ENCODE data around the gene MTG2. TPM values are rescaled to one million over a fixed set of nuclear protein-coding genes. Genes with fewer than 3 reads are reported as not detected.

Gene MTG2
- total RNA-seq, 1 donor from 2014 or later, result 7.8 TPM

- DNase-seq (ENCODE audit: low read depth in 2 of 2), result no peak
These were observed 50.2 kb downstream of the MTG2 start for GRCh38 chr20:62232770-62233645.

- DNase-seq (ENCODE audit: low read depth in 2 of 2), result no peak
These were observed 50.9 kb downstream of the MTG2 start for GRCh38 chr20:62233684-62234083.

DNA sequence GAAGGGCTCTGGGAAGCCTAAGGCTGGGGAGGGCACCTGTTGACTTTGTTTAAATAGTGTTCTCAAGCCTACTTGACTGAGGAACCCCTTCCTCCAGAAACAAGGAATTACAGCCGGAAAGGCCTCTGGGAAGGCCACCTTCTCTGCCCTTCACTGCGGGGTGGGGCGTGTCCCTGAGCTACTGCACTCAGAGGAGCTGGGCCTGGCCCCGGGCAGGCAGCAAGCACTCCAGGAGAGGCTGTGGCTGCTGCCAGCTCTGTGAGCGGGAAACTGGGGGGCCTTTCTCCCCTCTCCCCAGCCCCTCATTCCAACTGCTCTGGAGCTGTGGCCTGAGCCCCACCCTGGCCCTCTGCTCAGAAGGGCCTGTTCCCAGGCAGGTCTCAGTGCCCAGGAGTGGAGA, 51.5 kb downstream of the MTG2 start:
- no peak for DNase-seq (ENCODE audit: low read depth in 2 of 2)

DNA sequence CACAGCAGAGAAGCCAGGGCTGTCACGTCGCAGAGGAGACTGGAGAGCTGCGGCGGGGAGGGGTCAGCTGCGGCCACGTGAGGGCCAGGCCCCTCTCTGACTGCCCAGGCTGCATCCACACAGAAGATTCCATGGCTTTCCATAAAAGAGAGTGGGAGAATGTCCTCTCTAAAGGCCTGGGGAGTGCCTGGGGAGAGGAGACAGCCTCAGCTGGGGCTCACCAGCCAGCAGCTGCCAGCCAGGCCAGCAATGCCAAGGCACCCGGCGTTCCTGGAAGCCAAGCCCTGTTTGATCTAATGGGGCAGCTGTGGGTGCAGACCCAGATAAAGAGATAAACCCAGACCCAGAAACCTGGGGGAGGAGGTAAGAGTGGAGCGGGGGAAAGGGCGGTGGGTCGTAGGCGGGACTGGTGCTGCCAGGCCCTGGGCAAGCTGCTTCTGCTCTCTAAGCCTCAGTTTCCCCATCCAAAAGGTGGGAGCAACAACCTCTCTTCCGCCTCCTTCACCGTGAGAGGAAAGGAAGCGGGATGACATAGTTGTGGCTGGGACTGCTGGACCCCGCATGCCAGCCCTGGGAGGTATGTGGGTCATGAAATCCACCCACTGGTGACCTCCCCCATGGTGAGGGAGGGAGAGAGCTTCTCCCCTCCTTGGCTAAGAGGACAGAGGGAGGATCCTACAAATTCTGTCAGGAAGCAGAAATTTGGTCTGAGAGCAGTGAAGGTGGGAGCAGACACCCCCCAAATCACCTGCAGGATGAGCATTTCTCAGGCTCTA, 52.4 kb downstream of the MTG2 start:
- no peak for DNase-seq (ENCODE audit: low read depth in 2 of 2)

DNA sequence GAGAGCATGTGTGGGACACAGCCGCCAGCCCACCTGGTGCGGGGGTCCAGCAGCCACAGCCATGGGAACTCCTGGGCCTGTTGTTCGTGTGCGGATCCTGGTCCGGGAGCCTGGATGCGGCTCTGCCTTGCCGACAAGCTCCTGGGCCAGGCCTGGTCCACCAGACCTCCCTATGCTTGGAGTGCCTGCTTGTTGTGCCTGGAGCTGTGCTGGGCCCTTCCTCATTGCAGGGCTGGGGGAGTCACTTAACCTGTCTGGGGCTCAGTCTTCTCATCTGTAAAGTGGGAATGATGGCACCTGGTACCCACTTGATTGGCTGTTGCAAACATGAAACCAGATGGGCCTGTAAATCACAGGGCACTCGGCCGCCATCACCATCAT, 52.9 kb downstream of the MTG2 start:
- DNase-seq (ENCODE audit: low read depth in 2 of 2), result no peak

DNA sequence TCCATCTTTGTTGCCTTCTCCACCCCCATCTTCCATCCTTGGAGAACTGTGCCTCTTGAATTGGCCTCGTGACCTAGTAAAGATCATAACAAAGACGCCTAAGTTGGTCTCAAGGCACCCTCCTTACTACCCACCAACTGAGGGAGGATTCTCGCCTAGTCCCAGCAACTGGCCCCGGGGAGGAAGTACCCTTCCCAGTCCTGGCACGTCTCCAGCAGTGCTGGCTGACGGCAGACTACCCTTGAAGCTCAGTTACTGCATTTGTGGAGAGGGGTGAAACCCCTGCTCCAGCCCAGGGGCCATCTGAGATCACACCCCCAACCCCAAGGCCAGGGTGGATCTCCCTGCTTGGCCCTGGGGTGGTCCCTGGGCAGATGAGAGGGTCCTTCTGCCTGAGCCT, 53.4 kb downstream of the MTG2 start:
- no peak for DNase-seq (ENCODE audit: low read depth in 2 of 2)

- DNase-seq (ENCODE audit: low read depth in 2 of 2), result no peak
These were observed 54.1 kb downstream of the MTG2 start for GRCh38 chr20:62236766-62237513.

DNA sequence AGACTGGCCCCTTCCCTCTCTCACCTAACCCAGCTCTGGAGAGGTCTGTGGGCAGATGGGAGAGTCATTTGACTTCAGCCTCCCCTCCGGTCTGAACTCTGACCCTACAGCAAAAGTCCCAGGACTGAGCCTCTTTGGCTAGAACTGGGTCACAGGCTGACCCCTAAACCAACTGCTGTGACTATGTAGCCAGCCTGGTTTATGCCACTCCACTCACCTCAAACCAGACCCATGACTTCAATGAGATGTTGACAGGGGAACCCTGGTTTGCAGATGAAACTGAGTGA, 54.6 kb downstream of the MTG2 start:
- DNase-seq (ENCODE audit: low read depth in 2 of 2), result no peak

DNA sequence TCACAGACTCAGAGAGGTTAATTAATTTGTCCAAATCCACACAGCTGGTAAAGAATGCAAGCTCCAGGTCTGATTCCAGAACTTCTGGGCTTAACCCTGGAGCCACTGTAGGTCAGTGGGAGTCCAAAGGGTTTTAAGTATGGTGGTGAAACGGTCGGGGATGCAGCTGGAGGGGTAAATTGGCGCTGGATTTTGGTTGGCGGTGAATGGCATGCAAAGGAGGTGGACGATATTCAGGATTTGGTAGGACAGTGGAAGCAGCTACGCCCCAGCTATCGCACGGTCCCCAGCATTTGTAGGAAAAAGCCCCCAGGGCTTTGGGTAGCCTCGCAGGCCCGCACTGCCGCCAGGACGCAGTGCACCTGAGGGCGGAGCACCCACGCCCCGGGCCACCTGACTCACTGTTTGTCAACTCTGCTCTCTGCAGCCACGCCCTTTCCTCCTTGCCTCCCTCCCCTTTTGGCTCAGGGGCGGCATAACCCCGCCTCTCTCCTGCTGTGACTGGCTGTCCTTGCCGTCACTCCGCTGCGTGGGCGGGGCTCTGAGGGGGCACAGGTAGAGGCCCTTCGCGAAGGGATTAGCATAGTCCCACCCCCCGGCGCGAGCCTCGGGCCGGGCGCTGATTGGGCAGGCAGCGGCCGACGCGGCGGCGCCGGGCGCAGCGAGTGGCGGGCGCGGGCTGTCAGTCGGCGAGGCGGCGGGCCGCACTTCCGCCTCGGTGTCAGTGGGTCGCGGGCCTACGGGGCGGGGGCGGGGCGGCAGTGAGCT, 55.2 kb downstream of the MTG2 start, which contains the start of gene OSBPL2:
OSBPL2 (plus strand) TSS at position 721 of the 768 bp plus-strand sequence. CDS start 17,664 bp downstream, outside the sequence.
- peak; percentile 94 to 98 for DNase-seq (ENCODE audit: low read depth in 2 of 2)

GRCh38 chr20:62238569-62239277, 55.9 kb downstream of the MTG2 start:
- DNase-seq (ENCODE audit: low read depth in 2 of 2), result peak in 1 of 2 donors; percentile 22

DNA sequence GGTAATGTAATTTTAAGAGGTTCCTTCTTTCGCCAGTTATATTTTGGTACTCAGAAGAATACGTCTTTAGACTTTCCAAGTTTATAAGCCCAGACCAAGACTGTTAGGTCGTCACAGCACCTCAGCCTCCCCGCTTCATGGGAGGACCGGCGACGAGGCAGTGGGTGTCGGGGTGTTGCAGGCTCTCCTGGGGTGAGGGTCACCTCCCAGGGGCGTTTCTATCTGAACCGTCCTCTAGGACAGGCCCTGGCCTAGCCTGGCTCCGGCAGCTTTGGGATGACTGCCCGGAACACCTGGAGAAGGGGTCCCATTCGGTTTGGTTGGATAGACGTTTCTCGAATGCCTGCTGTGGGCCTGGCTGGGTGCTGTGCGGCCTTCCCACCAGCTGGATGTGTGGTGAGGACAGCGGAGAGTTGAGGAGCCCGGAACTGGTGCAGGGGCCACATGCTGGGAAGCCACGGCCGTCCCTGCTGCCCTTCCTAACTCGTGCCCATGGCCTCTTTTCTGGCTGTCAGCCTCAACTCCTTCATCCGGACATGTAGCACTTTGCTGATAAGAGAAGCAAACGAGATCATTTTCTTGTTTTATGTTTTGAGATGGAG, 56.6 kb downstream of the MTG2 start:
- DNase-seq (ENCODE audit: low read depth in 2 of 2), result no peak

- DNase-seq (ENCODE audit: low read depth in 2 of 2), result no peak
These were observed 57.3 kb downstream of the MTG2 start for GRCh38 chr20:62240020-62240685.

DNA sequence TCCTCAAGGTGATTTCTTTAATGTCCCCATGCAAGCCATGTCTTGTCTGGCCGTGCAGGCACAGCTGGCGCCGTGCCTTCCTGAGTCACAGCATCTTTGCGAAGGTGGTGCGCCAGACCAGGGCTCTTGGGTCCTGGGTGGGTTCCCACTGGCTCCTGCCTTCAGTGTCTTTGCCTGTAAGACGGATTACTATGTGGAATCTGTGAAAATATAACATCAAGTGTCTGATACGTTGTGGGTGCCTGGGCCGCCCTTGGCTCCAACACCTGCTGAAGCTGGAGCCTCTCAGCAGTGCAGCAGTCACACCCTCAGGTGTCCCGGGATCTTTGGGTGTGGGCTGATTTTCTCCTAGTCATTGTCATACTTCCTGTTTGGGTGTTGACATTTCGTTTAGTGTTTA, 58.7 kb downstream of the MTG2 start:
- DNase-seq (ENCODE audit: low read depth in 2 of 2), result no peak

GRCh38 chr20:62242176-62242575, 59.3 kb downstream of the MTG2 start:
- DNase-seq (ENCODE audit: low read depth in 2 of 2), result peak; percentile 22 to 24

- no peak for DNase-seq (ENCODE audit: low read depth in 2 of 2)
These were observed 60.3 kb downstream of the MTG2 start for GRCh38 chr20:62243106-62243505.

DNA sequence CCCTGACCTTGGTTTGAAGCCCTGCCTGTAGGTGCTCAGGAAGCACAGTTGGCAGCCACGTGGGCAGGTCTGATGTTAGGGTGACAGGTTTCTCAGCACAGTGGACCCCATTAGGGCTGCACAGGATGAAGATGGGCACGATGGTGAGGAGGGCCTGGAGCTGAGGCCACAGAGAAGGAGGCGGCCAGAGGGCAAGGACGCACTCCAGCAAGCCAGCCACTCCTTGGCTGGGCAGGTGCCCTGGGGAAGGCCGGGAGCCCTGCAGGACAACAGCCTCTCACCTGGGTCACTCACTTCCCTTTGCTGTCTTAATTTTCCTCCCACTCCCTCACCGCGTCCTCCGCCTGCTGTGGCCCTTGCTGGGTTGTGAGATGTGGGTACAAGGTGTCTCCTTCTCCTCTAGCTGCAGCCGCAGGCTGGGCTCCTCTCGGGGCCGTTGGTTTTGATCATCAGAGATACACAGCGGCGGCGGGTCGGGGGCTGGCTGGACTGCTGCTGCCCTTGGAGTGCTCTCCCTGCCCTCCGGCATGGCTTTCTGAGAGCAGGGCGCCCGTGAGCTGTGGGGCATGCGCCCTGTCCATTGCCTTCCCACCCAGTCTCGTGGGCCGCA, 61.2 kb downstream of the MTG2 start:
- DNase-seq (ENCODE audit: low read depth in 2 of 2), result no peak

DNA sequence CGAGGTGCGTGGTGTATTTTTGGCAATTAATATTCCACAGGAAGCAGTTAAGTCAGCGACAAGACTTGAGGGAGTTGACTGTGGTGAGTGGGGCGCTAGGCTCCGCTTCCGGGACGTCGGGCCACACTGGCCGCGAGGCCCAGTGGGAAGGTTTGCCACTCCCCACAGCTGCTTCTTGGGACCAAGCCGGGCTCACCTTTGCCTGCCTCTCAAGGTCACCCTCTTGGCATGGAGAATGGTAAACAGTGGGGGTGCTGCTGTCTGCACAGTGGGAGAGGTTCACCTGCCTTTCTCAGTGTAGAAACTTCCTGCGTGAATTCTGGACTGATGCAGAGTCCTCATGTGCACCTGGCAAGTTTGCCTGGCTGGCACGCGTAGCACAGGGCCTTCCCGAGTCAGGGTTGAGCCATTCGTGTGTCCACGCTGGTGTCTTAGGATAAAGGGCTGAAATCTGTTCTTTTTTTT, 61.8 kb downstream of the MTG2 start:
- DNase-seq (ENCODE audit: low read depth in 2 of 2), result no peak

DNA sequence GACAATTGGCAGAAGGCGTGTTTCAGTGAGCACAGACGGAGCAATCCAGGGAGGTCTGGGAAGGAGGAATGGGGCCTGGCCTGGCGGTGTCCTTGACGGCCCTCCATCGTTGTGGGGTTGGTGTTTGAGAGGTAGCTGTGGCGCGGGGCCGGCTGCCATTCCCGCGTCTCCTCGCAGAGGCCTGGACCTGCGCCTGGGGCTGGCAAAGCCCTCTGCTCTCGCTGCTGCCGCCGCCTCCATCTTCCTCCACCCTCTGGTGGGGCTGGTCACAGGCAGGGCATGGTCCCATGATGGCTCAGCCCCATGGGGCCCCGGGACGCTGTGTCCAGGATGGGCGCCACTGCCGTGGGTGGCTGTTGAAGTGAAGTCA, 63.1 kb downstream of the MTG2 start:
- DNase-seq (ENCODE audit: low read depth in 2 of 2), result no peak

DNA sequence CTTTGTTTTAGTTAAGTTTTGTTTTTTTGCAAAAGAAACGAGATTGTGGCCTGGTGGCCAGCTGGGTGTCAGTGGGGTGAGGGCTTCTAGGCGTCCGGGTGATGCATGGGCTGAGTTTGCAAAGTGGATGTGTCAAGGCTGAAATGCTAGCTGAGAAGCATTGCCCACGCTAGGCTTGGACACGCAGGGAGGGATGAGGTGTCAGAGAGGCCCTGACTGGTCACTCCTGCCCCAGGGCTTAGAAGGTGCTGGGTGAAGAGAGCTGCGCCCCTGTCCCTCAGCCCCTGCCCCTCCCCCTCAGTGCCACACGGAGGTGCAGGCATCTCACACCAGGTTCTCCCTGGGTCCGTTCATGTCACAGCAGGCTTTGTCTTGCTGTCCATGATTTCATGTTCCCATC, 63.6 kb downstream of the MTG2 start:
- no peak for DNase-seq (ENCODE audit: low read depth in 2 of 2)
